Measurements from ENCODE around the gene PIK3AP1.

Gene PIK3AP1

DNA sequence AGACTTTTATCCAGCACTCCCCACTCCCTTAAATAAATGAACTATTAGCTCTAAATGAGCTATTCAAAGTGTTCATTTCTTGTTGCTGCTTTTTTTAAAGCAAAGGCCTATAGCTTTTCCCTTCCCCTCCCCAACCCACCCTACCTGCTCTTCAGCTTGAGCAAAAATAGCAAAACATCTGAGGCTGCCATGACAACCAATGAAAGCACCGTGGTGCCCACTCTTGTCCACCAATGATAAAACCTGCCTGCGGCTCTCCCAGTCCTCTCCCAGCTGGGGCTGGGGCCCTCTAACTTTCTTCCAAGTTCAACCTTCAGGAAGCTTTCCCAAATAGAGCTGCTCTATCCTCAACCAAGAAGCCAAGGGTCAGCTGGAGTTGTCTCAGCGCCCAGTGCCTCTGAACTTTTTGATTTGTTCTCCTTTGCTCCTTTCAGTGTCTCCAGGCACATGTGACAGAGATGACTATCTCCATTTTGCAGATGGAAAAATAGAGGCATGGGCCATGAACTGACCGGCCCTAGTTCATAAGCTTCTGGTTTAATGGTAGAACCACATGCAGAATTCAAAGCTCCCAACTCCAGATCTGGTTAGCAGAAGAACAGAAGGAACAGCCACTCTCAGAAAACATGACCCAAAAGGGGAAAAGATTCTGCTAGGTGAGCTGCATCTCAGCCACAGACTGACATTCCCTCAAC, 47.7 kb downstream of the PIK3AP1 start:
- no peak for DNase-seq (ENCODE audit: low read depth)

DNA sequence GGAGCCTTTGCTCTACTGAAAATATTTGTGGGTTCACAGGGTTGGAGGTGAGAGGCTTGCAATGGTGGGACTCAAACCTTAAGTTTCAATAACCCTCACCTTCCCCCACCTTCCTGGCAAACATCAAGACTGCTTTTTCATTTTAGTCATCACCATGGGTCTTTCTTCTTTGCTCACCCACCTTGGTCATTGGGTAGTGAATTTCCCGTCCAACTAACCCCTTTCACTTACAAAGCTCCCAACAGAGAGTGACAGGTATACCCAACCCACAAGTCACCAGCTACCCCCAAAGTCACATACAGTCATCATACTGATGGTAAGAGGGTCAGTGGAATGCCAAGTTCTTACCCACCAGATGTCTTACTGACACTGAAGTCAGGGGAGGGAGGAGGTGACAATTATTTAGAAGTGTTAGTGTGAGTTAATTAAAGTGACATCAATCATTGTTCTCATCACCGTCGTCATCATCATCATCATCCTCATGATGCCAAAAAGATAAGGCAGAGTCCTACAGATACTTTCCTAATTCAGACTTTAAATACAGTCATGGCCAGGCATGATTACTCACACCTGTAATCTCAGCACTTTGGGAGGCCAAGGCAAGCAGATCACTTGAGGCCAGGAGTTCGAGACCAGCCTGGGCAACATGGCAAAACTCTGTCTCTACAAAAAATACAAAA, 49.0 kb downstream of the PIK3AP1 start:
- DNase-seq (ENCODE audit: low read depth) = no peak

DNA sequence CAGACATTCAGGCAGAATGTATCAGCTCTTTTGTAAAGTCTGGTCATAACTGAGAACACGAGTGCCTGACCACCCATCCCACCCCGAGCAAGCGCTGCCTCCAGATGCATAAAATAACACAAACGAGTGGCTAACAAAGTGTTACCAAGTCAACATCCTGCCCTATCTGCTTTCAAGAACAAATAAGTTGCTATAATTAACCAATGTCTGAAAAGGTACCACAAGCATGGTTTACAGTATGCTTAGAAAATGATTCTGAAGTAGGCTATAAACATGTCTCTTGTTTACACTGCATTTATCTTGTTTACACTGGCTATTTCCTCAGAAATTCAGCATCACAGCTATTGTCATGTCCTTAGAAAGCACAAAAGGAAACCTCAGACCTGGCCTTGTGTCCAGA, 49.5 kb downstream of the PIK3AP1 start:
- DNase-seq (ENCODE audit: low read depth) = no peak

DNA sequence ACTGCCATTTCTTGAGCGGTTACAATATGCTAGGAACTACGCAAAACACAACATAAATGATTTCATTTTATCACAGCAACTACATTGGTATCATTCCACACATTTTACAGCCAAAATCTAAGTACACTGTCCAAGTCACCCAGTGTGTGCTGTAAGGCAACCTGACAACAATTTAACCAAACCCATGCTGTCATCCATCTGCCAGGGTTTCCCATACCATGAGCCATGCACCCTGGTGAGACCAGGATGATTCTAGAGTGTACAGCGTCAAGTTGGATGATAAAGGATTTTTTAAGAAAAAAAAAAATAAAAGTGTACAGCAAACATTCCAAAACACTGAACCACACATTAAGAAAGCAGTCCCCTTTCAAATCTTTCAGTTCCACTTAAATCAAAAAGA, 52.9 kb downstream of the PIK3AP1 start:
- no peak for DNase-seq (ENCODE audit: low read depth)

DNA sequence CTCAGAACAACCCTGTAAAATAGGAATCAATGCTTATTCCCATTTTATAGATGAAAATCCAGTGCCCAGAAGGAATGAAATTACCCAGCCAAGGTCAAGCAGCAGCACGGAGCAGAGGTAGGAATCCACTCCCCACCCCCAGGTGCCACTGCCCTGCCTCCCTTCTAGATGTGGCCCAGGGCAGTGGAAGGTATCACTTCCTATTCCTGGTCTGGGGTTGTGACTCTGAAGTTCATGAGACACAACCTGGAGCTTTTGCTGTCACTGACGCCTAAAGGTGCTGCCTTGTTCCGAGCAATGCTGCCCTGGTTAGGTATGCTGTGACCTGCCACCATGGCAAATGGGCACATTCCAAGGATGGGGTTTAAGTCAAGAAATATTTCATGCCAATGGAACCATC, 53.6 kb downstream of the PIK3AP1 start:
- no peak for DNase-seq (ENCODE audit: low read depth)

DNA sequence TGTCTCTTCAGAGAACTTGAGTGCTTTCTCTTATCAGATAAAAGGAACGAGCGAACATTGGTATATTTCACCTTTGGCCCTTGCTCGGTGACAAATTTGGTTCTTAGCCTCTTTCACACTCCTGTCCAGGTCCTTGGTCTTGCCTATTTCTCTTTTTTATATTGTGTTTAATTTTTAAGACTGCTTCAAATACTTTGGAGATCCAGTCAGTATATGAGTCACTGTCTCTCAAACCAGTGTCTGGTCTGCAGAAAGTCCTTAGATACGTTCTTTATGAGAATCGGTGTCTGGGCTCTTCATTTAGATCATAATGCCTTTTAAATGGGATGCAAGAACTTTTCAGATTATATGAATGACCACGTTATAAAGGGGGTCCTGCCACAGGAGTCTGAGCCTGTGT, 55.0 kb downstream of the PIK3AP1 start:
- peak; percentile 31 for DNase-seq (ENCODE audit: low read depth)

DNA sequence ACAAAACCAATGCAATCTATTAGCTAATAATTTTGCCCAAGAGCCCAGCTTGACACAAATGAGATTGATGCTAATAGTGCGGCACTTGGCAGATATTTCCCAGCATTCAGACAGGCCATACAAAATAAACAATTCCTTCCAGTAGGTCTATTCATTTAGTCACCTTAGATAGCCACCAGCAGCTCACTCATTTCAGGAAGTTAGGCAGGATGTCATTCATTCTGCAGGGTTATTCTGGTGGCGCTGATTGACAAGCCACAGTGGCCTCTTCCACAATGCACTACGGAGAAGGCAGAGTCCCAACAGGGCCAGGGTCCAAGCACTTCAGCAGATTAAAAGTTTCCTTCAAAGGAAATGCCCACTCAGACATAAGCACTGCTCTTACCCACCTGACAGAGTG, 55.8 kb downstream of the PIK3AP1 start:
- no peak for DNase-seq (ENCODE audit: low read depth)

DNA sequence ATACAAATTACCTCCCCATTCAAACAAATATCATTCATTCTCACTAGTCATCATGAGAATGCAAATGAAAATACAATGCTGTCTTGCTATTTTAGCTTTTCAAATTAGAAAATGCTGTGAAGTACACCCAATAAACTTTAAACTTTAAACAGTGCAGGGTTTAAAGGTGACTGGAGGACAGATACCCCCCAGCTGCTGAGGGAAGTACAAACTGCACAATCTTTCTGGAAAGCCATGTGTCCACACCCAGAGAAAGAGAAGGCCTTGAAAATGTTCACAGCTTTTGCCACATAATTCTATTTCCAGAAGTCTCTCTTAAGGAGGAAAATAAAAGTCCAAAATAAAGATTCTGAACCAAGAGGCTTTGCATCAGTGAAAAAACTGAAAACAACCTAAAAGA, 56.5 kb downstream of the PIK3AP1 start:
- no peak for DNase-seq (ENCODE audit: low read depth)

DNA sequence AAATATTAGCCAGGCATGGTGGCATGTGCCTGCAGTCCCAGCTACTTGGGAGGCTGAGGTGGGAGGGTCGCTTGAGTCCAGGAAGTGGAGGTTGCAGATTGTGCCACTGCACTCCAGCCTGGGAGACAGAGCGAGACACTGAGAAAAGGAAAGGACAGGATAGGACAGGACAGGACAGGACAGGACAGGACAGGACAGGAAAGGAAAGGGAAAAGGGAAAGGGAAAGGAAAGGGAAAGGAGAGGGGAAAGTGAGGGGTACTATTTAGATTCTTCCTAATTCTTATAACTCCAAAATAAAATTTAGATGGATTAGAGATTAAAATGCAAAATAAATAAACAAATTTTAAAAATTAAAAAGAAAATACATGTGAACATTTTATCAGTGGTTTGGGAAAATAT, 58.7 kb downstream of the PIK3AP1 start:
- no peak for DNase-seq (ENCODE audit: low read depth)

DNA sequence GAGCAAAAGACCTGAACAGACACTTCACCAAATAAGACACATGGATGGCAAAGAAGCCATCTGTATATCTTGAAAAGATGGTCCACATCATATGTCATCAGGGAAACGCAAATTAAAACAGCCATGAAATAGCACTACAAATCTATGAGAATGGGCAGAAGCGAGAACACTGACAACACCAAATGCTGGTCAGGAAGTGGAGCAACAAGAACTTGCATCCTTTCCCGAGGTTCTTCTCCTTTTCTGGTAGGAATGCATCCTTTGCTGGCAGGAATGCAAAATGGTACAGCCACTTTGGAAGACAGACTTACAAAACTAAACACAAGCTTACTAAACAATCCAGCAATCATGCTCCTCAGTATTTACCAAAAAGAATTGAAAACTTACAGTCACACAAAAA, 60.0 kb downstream of the PIK3AP1 start:
- DNase-seq (ENCODE audit: low read depth) = no peak

DNA sequence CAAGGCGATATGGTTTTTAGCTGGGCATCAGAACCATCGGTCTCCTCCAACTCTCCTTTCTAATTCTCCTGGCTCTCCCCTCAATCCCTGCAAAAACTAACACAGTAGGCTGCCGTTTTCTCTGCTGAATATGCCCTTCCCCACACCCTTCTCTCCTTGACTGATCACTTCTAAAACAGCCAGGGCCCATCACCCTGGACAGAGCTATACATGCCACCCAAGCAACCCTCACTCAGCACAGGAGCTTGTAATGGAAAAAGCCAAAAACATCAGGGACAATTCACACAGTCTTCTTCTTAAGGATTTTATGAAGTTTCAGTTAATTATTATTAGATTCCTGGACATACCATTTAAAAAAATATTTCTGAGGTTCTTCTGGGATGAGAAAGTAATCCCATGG, 61.5 kb downstream of the PIK3AP1 start:
- DNase-seq (ENCODE audit: low read depth) = no peak

DNA sequence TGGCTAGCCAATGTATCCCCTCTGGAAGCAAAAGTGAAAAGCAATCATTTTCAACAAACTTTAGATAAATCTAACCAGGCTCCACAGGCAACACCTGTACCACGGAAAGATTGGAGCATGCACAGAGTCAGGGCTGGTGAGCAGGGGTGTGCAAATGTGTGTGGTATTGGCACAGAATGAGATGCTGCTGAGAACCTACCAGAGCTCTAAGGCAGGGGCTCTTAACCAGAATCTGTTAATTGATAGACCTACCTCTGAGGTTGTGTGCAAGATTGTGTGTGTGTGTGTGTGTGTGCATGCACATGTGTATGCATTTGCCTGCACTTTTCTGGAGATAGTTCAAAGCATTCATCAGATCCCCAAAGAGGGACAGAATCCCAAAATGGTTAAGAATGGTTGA, 62.9 kb downstream of the PIK3AP1 start:
- DNase-seq (ENCODE audit: low read depth) = no peak

DNA sequence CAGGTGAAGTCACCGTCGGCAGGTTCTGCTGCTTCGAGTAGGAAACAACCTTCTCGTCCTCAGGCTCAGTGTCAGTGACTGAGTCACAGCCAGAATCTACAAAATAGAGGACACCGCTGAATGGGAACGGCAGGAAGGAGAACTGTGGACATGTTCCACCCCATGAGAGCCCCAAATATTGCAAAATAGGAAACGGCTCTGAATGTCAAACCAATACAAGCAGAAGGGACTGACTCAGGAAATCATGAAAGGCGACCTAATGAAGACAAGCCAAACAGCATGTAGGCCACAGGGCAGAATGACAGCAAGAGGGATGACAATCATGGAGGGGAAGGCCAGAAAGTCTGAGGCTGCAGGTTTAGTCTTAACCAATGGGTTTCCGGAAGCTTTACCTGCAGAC, 63.5 kb downstream of the PIK3AP1 start:
- no peak for DNase-seq (ENCODE audit: low read depth)

DNA sequence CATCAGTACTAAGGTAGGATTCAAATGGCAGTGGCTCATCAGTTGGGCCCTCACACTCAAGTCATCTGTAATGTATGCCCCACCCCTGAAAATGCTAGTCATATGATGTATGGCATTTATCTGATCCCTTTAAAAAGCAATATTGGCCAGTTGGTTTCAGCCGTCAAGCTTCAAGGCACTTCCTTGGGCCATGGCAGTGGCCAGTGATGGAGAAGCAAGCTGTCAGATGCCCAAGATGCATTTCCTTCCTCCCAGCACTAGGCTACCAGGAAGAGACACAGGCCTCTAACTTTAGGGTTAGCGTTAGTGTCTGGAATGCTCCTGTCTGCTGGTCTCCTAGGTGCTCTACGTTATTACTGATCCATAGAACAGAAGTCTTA, 64.1 kb downstream of the PIK3AP1 start:
- no peak for DNase-seq (ENCODE audit: low read depth)

DNA sequence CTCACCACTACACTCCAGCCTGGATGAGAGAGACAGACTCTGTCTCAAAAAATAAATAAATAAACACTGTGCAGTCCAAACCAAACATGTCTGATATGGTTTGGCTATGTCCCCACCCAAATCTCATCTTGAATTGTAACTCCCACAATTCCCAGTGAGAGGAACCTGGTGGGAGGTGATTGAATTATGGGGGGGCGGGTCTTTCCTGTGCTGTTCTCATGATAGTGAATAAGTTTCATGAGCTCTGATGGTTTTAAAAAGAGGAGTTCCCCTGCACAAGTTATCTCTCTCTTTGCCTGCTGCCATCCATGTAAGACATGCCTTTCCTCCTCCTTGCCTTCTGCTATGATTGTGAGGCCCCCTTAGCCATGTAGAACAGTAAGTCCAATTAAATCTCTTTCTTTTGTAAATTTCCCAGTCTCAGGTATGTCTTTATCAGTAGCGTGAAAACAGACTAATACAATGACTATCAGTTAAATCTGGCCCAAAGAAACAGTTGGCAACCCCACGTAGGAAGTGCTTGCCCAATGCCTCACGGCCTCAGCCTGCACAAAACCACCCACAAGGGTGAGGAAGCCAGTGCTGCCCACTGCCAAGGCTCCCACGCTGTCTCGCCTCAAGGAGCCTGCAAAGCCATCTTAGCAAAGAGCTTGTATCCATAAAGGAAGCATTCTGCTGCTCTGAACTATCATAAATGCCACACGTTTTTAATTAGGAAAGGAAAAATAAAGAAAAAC, 64.7 kb downstream of the PIK3AP1 start:
- no peak for DNase-seq (ENCODE audit: low read depth)

DNA sequence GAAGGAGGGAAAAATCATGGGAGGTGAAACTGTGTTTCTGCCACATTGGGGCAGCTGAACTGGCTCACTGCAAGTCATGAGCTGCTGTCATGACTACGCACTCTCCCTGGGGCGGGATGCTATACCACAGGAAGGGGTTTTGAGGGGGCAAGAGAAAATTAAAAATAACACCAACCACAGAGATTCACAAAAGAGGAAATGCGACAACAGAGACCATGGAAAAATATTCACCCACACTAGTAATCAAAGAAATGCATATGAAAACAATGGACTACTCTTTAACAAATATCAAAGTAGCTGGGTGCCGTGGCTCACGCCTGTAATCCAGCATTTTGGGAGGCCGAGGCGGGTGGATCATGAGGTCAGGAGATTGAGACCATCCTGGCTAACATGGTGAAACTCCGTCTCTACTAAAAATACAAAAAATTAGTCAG, 68.3 kb downstream of the PIK3AP1 start:
- no peak for DNase-seq (ENCODE audit: low read depth)

DNA sequence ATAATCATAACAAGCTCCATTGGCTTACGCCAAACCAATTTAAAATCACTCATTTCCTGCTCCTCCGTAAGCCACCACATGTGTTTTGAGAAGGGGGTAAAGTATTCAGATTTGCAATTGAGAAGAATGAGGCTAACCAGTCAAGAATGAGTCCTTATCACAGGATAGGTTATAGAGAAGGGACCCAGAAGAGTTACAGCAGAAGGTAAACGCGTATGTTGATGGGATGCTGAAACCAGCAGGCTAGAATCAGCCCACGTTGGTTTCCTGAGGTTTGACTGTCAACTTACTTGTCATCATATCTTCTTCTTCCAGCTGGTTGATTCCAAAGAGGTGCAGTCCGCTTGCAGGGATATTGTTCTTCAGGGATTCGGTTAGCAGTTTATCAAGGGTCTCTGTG, 69.4 kb downstream of the PIK3AP1 start:
- no peak for DNase-seq (ENCODE audit: low read depth)

DNA sequence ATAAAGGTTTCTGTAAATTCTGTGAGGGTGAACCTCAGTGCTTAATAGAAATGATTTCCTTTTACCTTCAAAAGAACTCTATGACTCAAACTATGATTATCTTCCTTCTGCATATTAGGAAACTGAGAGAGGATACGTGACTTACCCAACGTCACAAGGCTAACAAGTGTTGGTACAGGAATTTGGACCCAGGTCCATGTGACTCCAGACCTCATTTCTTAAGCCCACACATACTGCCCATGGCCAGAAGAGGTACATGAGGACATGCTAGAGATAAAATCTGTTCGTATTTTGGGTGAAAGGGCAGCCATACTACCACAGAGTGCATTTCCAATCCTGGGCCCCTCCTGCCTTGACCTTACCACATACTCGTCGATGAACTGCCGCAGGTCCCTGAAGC, 72.0 kb downstream of the PIK3AP1 start:
- no peak for DNase-seq (ENCODE audit: low read depth)

DNA sequence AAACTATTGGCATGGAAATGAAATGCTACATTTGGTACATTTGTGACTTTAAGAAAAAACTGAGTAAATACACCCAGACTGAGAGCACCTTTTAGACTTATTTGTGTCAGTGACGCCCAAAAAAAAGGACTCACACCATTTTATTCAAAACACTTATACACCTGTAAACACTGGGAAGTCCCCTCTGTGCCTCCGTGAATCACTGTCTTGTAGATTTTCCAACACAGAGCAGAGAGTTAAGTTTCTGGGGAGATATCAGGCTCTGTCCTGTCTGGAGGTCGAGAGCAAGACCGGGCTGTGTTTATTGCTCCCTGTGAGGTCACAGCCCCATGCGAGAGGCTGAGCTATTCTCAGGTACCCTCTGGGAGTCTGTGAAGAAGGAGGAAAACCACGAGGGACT, 72.8 kb downstream of the PIK3AP1 start:
- no peak for DNase-seq (ENCODE audit: low read depth)

DNA sequence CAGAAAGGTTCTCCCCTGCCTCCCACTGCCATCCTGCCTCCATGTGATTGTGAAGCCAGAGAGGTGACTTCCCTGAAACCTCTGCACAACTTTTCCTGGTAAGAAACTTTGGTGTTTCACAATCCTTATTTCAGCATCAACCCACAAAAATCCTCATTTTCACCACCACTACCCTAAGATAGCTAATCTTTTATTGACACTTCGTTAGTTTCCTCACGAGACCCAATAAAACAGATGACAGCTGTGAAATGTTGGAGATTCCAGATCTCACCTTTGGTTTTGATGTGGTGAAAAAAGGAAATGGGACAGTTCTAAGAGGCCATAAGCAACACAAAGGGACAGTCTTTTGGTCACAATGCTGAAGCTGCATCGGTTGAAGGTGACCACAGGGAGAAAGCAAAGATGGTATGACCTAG, 73.6 kb downstream of the PIK3AP1 start:
- DNase-seq (ENCODE audit: low read depth) = no peak

DNA sequence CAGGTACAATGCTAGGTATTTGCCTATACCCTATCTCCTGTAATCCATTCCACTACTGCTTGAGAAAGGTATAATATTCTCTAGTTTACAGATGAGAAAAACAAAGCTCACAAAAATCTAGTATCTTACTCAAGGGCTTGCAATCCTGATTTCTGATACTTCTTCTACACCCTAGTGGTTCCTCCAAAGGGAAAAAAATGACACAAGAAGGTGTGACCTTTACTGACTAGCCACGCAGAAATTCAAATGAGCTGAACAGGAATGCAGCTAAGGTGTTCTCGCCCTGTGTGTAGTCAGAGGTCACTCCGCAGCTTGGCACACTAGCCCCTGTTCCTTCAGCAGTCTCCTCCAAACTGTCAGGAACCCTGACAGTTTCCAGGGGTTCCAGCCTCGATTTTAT, 74.0 kb downstream of the PIK3AP1 start:
- DNase-seq (ENCODE audit: low read depth) = no peak

DNA sequence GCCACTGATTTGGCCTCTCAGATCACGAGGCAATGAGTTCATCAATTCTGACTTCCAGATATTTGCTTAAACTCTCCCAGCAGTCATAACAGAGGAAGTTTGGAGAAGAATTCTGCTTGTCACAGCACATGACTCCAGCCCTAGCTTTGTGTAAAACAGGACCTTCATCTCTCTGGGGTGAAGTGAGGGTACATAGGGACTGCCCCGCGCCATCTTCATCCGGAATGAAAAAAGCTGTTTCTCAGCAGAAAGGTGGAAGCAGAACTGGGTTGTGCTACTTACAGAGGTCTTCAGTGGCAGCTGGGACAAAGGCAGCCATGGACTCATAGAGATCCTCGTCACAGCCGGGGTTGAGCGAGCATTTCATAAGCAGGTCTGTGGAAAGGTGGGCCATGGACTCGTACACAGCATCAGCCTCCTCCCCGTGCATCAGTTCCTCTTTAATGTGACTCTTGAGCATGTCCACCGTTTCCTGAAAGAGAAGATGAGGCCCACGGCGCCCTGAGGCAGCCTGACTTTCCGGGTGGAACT, 75.1 kb downstream of the PIK3AP1 start:
- no peak for DNase-seq (ENCODE audit: low read depth)

DNA sequence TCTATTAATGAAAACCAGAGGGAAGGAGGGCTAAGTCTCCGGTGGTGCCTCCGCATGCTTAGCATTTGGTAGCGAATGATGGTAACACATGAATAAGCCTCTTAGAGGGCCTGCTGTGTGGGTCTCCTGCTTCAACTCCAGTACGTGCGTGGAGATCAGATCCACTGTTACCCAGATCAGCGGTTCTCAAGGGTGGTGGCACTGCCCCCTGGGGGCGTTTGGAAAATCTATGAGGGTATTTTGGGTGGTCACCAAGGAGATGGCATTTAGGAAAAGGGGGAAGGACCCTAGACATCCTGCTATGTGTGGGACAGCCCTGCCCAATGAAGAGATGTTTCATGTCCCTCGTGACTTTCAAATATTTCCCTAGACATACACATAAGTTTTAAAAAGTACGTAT, 76.4 kb downstream of the PIK3AP1 start:
- DNase-seq (ENCODE audit: low read depth) = no peak

All from GM04503 (cell line).